GM23248 (cell line): Measurements from ENCODE around the gene RSPH9. TPM values are rescaled to one million over a fixed set of nuclear protein-coding genes. Genes with fewer than 3 reads are reported as not detected.

Source experiments
- DNase-seq: peaks from one replicate; pipeline ENCODE4 v3.0.0-alpha.2; 2015
- H2AFZ ChIP-seq: fragments of 200-600 bp; sonication (generic); 2 replicates; pipeline ENCODE4 v1.6.1; 2016; ENCODE audit warnings: antibody characterized with exemption
- H3F3A ChIP-seq: fragments of 200-600 bp; sonication (generic); 2 replicates; pipeline ENCODE4 v1.6.1; 2016; ENCODE audit warnings: mild to moderate bottlenecking, antibody characterized with exemption, mixed run types; ENCODE audit not compliant: insufficient read depth
- H3K27ac ChIP-seq: fragments of 200-600 bp; sonication (generic); 2 replicates; pipeline ENCODE4 v1.5.1; 2016; ENCODE audit warnings: mild to moderate bottlenecking
- H3K27me3 ChIP-seq: fragments of 200-600 bp; sonication (generic); replicated peaks from 2 replicates; pipeline ENCODE4 v1.6.1; 2016; ENCODE audit warnings: mild to moderate bottlenecking; ENCODE audit not compliant: insufficient read depth
- H3K36me3 ChIP-seq: fragments of 200-600 bp; sonication (generic); 2 replicates; pipeline ENCODE4 v1.6.1; 2016; ENCODE audit warnings: low read depth, mild to moderate bottlenecking
- H3K4me1 ChIP-seq: fragments of 200-600 bp; sonication (generic); 2 replicates; pipeline ENCODE4 v1.6.1; 2016; ENCODE audit warnings: mild to moderate bottlenecking; ENCODE audit not compliant: insufficient read depth
- H3K4me2 ChIP-seq: fragments of 200-600 bp; sonication (generic); one replicate; pipeline ENCODE4 v1.6.1; 2016; ENCODE audit warnings: mild to moderate bottlenecking; ENCODE audit not compliant: unreplicated experiment
- H3K4me3 ChIP-seq: fragments of 200-600 bp; sonication (generic); 2 replicates; pipeline ENCODE4 v1.5.1; 2016; ENCODE audit warnings: mild to moderate bottlenecking
- H3K79me2 ChIP-seq: fragments of 200-600 bp; sonication (generic); 2 replicates; pipeline ENCODE4 v1.6.1; 2016; ENCODE audit warnings: mild to moderate bottlenecking; ENCODE audit not compliant: insufficient read depth
- H3K9ac ChIP-seq: fragments of 200-600 bp; sonication (generic); 2 replicates; pipeline ENCODE4 v1.6.1; 2016; ENCODE audit warnings: mild to moderate bottlenecking
- H3K9me2 ChIP-seq: fragments of 200-600 bp; sonication (generic); 2 replicates; pipeline ENCODE4 v1.6.1; 2016; ENCODE audit warnings: mixed run types, mild to moderate bottlenecking, moderate library complexity; ENCODE audit not compliant: insufficient read depth
- H3K9me3 ChIP-seq: fragments of 200-600 bp; sonication (generic); one replicate; pipeline ENCODE4 v1.6.1; 2017; ENCODE audit warnings: low read depth
- H4K20me1 ChIP-seq: fragments of 200-600 bp; sonication (generic); 2 replicates; pipeline ENCODE4 v1.6.0; 2016; ENCODE audit not compliant: insufficient read depth
- EZH2 ChIP-seq: fragments of 200-600 bp; sonication (generic); IDR thresholded peaks from 2 replicates; pipeline ENCODE4 v1.6.1; 2018; ENCODE audit warnings: antibody characterized with exemption, mild to moderate bottlenecking; ENCODE audit not compliant: insufficient read depth, poor library complexity, severe bottlenecking
- EZH2phosphoT487 ChIP-seq: fragments of 200-600 bp; sonication (generic); IDR thresholded peaks from 2 replicates; pipeline ENCODE4 v1.6.1; 2018; ENCODE audit warnings: antibody characterized with exemption, moderate library complexity, mild to moderate bottlenecking, low read depth; ENCODE audit not compliant: insufficient read depth
- WGBS, 2 experiments: methylation state at CpG; one replicate each; pipeline ENCODE4 v1.1.6; 2015 to 2017; ENCODE audit warnings: low lambda C conversion rate in 2 of 2, low coverage in 1 of 2; ENCODE audit errors: missing lambda C conversion rate in 2 of 2; 5-methylcytosine and 5-hydroxymethylcytosine counted together
- in situ Hi-C: fragments of 300-500 bp; cut with MboI; formaldehyde crosslinking; loops from 2 replicates; pipeline ENCODE4 v1.15.0; 2020
- polyA plus RNA-seq: library from polyadenylated mRNA; unstranded; fragments of >200 nt; fragmentation: Nextera tagmentation; extraction: Ambion mirVana; gene quantifications from 2 replicates; pipeline ENCODE4 v1.2.1, GENCODE V29; 2016
- total RNA-seq: library from RNA; depleted of rRNA; stranded (reverse); fragments of >200 nt; shearing (Covaris generic); gene quantifications from 2 replicates; pipeline ENCODE4 v1.2.3, GENCODE V29; 2014

Gene RSPH9
- total and polyA plus RNA-seq, 2 experiments from 2014 or later = 0.11 to 1.3 TPM

DNA sequence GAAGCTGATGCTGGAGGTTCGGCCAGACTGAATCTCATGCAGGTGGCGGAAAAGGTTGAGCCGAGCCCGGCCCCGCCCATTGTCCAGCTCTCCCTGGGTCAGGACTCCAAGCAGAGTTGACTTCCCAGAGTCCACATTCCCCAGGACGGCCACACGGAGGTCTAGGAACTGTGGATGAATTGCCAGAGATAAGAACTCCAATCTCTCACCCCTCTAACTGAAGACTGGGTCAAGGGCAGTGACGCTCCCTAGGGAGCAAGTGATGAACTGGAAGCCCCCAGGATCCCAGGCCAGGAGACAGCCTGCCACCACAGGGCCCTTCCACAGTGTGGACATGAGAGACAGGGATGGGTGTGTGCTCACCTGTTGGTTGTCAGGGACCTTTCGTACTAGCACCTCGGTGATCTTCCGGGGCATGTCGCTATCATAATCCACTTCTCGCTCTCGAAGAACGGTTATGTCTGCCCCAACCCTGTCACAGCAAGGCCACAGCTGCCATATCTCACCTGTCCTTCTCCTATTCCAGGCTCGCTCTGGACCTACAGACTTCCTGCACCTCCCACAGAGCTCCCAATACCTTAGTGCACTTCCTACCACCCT is 19.3 kb upstream of the RSPH9 start:
- no peak for DNase-seq
- in situ Hi-C loops = no loop called here
- 95 to 97% methylated on average over 16 of the region's 16 CpGs for WGBS, 2 experiments
- Histone ChIP-seq H2AFZ (no peak overlapping the region), H3K36me3 (peaks cover 49% of the 10 kb centered on the region), H3K9me2 (no peaks in the 10 kb centered on the region), H3K4me2 (peak overlapping the region; percentile 4), H3K4me3 (no peak overlapping the region), H3K27ac (no peak overlapping the region), H3K27me3 (no peaks in the 10 kb centered on the region), H3F3A (peaks cover 10% of the 10 kb centered on the region), H3K9me3 (no peaks in the 10 kb centered on the region), H4K20me1 (no peaks in the 10 kb centered on the region), H3K9ac (peak overlapping the region; percentile 98; the same call in 1 of the 2 replicates), H3K4me1 (peaks cover 20% of the 10 kb centered on the region), H3K79me2 (peaks cover 70% of the 10 kb centered on the region)
- TF ChIP-seq EZH2phosphoT487 (no peak), EZH2 (no peak)

DNA sequence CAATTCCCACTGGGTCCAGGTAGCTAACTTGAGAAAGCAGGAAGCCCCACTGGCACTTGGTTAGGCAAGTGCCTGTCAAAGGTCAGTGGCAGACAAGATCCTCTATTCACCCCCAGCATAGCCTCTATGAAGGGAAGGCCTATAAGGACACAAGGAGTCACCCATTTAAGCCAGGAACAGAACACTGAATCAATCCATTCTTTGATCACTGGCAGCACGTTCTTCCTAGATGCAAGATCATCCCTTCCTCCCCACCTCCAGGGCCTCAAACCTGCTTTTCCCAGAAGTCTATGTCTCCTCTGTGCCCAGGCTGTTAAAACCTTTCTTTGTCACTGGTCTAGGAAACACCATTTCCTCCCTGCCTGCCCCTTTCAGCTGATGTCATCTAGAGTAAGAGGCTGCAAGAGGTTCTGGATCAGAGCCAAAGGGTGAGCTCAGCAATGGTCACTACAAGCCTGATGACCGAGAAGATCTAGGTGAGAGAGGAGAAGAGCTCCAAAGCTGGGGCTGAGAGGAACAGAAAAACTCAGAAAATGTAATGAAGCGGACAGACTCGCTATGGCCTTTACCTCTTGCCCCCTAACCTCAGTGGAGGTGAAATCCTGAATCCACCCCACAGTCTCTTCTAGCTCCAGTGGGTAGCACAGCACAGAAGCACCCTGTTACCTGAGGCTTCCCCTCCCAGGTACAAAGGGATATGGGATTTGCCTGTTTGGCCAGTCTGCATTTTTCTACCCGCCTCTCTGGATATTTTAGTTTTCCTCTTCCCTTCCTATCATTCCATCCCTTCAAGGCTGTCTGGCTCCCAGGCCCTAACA is 17.6 kb upstream of the RSPH9 start:
- peaks cover 68% of the 10 kb centered on the region for H3K79me2 ChIP-seq

DNA sequence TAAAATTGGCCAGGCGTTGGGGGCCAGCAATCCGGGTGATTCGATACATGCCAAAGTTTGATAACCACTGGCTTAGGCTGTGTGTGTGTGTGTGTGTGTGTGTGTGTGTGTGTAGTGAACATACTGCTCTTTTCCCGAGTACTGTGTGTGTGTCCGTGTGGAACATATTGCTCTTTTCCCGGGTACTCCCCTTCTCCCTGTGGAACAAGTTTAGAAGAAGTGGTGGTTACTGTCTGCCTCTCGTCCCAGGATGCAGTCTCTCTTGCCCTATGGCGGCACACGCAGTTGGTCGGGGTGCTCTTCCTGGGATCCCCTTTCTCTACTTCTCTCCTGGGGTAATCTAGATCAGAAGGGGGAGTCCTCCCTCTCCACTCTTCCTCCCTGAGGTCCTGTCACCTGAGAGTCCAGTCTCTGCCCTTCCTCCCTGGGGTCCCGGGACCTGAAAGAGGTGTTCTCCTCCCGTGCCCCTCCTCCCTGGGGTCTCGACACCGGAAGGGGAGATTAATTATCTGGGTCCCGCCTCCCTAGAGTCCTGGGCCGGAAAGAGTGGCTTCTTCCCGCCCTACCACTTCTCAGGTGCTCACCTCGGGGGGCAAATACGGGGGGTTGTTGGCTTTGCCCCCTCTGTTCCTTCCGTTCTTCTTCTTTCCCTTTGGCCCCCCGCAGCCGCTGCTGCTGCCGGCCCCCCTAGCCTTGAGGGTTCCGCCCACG is 16.3 kb upstream of the RSPH9 start:
- in situ Hi-C loops = no loop called here
- Histone ChIP-seq H3K36me3 (peaks cover 33% of the 10 kb centered on the region), H3K4me2 (peak overlapping the region; percentile 89), H3K4me1 (peaks cover 21% of the 10 kb centered on the region), H3K27me3 (no peaks in the 10 kb centered on the region), H3F3A (peaks cover 17% of the 10 kb centered on the region), H2AFZ (peak overlapping the region; percentile 60), H3K9me3 (no peaks in the 10 kb centered on the region), H3K79me2 (peaks cover 54% of the 10 kb centered on the region), H3K9ac (peak overlapping the region; percentile 98), H4K20me1 (no peaks in the 10 kb centered on the region), H3K9me2 (no peaks in the 10 kb centered on the region), H3K4me3 (peak overlapping the region; percentile 100), H3K27ac (peak overlapping the region; percentile 84)
- TF ChIP-seq EZH2phosphoT487 = no peak
- TF ChIP-seq EZH2 = no peak
- 0 to 1% methylated on average over 15 to 25 of the region's 25 CpGs for WGBS, 2 experiments
- DNase-seq = peak; percentile 62

More for the DNA sequence above, 17.6 kb upstream of the RSPH9 start:
- Histone ChIP-seq H3K9me2 (no peaks in the 10 kb centered on the region), H3K9me3 (no peaks in the 10 kb centered on the region), H3K27me3 (no peaks in the 10 kb centered on the region), H3K27ac (peak overlapping the region; percentile 84), H3K4me2 (peak overlapping the region; percentile 89), H3K4me3 (peak overlapping the region; percentile 100), H3F3A (peaks cover 17% of the 10 kb centered on the region), H3K9ac (peak overlapping the region; percentile 98), H3K36me3 (peaks cover 46% of the 10 kb centered on the region), H3K4me1 (peaks cover 21% of the 10 kb centered on the region), H4K20me1 (no peaks in the 10 kb centered on the region), H2AFZ (no peak overlapping the region)
- in situ Hi-C loops = no loop called here
- TF ChIP-seq EZH2phosphoT487 (no peak), EZH2 (no peak)
- DNase-seq = peak; percentile 99
- WGBS, 2 experiments = 38 to 47% methylated on average over 5 of the region's 5 CpGs

- TF ChIP-seq EZH2 (no peak), EZH2phosphoT487 (no peak)
- peak within 1 kb of the TSS; percentile 93 for H3K27ac ChIP-seq
- no peaks in the 10 kb centered on the region for H3K9me2 ChIP-seq
- peak within 1 kb of the TSS; percentile 85 for H2AFZ ChIP-seq
- no peaks in the 10 kb centered on the region for H3K9me3 ChIP-seq
- H3K4me3 ChIP-seq = peak within 1 kb of the TSS; percentile 100
- peak within 1 kb of the TSS; percentile 98 for H3K9ac ChIP-seq
- peaks cover 21% of the 10 kb centered on the region for H3K4me1 ChIP-seq
- peaks cover 17% of the 10 kb centered on the region for H3F3A ChIP-seq
- H3K36me3 ChIP-seq = peaks cover 27% of the 10 kb centered on the region
- no peaks in the 10 kb centered on the region for H4K20me1 ChIP-seq
- peak; percentile 100 for DNase-seq
- H3K27me3 ChIP-seq = no peaks in the 10 kb centered on the region
- 0 to 1% methylated on average over 18 to 37 of the region's 46 CpGs for WGBS, 2 experiments
- peaks cover 49% of the 10 kb centered on the region for H3K79me2 ChIP-seq
- in situ Hi-C loops = no loop called here
- H3K4me2 ChIP-seq = peak within 1 kb of the TSS; percentile 93
Measured at GRCh38 chr6:43629104-43629504, 15.7 kb upstream of the RSPH9 start, which contains the start of gene GTPBP2. Gene GTPBP2 (minus strand): TSS chr6:43629264. CDS start chr6:43629162, 102 bp downstream.
